HG03575 (cell line): Measurements from ENCODE around the gene GALNT10.

Experiments used
- ATAC-seq: cut with Tn5 transposase; IDR thresholded peaks from one replicate; pipeline ENCODE4 v1.9.1; 2021; ENCODE audit not compliant: unreplicated experiment, insufficient number of reproducible peaks, low FRiP score; ENCODE audit errors: extremely low read depth

GALNT10 gene

DNA sequence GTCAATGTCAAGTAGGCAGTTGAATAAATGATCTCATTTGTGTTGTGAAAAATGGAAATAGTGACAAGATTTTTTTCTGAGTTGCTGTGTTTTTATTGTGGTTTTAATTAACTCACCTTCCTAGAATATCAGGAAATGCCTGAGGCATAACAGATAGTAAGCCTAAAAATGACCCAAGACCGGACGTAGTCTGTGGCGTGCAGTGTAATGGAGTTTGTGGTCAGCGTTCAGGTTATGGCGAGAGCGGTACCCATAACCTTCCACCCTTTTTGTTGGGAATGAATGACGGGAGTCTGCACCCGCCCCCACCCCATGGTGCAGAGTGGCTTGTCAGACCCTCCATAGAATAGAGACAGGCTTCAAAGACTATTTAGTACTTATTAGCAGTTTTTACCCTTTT, 119.3 kb downstream of the GALNT10 start:
- no peak for ATAC-seq

DNA sequence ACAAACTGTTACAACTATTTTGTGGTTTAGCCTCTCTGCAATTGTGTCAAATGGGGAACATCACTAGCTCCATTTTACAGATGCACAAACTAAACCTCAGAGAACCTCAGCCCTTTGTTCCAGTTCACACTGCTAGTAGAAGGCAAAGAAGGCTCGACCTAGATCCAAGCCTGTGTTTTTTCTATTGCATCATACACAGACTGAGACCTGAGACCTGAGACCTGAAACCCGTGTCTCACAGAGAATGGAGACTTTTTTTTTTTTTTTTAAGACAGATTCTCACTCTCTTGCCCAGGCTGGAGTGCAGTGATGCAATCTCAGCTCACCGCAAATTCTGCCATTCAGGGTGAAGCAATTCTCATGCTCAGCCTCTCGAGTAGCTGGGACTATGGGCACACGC, 120.8 kb downstream of the GALNT10 start:
- ATAC-seq, result no peak

DNA sequence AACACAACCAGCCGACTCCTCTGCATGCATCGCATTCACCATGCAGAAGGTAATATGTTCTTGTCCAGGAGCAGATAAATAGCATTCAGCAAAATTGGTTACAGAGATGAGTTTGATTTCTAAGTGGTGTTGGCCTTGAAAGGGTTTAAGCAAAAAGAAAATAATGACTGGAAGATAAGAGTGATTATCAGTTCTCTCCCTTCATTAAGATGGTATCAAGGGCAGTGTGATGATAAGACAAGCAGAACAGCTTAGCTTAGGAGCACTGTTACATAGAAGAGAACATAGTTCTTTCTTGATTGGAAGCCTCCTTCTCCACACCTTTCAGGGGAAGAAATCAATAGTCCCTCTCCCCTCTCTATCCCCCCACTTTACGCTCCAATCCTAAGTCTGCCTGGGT, 121.5 kb downstream of the GALNT10 start:
- ATAC-seq, result no peak

DNA sequence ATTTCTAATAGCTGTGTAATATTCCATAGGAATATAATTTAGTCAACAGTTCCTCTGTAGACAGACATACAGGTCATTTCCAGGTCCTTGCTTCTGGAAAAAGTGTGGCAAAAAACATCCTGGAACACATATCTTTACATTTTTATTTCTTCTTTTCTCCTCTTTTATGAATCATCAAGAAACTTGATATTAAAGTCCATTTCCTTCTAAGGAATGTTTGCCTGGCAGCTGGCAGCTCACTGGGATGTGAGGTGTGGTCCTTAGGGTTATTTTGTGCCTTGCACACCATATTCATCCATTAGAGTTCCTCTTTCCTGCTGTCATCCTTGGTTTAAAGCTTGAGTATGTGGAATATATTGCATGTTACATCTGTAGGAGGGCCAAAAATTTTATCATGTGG, 122.0 kb downstream of the GALNT10 start:
- no peak for ATAC-seq

DNA sequence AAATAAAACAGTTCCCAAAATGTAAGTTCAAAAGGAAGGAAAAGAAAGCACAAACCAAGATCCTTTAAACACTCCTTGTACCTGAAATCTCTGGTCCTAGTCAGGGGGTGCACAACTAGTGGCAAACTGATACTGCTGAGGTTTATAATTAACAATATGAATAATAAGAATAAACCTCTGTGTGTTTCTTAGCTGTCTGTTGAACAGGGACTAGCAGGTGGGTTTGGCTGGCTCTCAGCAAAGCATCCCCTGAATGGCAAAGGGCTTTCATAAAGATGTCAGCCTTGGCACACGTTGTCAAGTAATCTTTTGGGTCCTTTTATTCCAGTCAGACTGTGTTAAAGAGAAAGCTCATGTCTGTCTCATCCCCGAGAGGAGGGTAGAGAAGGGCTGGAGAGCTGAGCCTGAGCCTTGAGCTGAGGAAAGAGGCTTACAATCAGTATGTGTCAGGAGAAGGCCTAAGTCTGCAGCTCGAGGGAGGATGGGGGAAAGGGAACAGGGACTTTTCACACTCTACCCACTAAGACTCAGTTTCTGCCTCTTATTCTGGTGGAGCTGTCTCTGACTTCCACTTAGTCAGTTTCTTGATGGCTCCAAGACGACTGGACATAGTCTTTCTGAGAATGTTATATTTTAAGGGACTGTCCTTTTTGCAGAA, 123.0 kb downstream of the GALNT10 start:
- no peak for ATAC-seq

DNA sequence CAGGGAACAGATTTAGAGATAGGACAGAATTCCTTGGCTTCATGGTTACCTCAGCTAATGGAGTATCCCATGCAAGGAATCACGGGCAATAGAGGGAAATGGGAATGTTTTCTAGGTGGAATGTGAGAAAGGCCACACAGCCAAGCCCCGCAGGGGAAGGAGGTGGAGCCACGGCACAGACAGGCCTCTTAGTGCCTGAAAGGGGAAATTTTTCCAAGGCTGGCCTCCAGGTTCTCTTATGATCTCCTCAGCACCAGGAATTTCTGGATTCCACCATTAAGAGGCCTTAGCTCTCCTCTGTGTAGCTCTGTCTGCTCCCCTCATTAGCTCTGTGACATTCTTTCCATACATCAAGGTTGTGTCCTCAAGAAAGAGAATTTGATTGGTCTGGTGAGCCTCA, 124.7 kb downstream of the GALNT10 start:
- ATAC-seq, result no peak

DNA sequence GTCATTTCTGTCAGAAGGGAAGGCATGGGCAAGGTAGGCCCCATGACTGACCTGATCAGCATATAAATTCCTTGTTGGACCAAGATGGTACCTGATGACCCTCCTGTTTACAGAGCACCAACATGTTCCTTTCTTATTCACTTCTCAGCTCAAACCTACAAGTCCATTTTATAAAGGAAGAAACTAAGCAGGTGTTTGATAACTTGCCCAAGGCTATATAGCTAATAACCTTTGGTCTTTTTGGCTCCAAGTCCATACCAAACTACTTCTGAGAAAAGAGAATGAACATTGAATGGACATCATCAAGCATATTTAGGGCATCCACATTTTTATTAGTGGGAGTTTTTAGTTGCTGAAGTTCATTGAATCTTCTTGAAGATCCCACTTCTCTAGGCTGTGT, 125.2 kb downstream of the GALNT10 start:
- ATAC-seq, result no peak

DNA sequence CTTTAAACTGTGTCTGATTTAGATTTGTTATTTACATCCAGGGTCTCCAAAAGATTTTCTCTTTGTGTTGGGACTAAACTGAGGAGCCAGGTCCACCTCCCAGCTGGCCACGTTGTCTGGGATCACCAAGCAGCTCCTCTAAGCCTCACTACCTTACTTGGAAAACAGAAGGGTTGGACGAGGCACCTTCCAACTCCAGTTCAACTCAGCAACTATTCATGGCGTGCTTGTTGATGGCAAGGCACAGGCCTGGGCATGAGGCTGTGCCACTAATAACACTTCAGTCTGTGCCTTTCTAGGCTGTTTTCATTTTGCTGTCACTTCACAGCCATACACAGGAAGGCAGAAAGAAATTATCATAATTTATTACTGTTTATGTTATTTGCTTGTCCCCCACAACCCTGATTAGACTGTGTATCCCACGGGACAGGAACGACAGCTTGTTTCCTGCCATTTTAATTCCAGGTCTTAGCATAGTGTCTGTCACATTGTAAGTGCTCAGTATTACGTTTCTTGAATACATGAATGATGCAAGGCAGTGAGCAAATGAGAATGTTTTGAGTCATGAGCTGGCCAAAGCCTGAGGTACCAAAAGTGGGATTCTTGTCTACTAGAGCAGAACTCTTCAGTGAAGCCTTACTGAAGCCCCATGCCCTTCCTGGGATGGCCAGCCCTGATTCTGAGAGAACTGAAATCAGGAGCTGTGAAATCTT, 125.8 kb downstream of the GALNT10 start:
- no peak for ATAC-seq

DNA sequence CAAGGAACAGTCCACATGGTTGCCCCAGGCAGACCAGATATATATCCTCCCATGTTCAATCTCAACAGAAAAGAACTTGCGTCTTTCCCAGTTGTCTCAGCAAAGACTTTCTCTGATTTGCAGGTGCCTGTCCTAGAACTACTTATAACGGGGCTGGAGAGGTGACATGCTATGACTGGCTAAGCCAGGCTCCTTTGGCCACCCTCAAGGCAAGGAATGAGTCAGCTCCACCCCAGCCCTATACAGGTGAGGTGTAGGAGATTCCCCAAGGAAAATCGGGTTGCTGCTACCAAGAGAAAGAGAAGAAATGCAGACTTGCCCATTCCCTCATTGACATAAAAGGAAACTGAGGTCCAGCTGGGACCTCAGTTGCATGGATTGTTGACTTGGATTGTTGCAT, 127.4 kb downstream of the GALNT10 start:
- no peak for ATAC-seq

DNA sequence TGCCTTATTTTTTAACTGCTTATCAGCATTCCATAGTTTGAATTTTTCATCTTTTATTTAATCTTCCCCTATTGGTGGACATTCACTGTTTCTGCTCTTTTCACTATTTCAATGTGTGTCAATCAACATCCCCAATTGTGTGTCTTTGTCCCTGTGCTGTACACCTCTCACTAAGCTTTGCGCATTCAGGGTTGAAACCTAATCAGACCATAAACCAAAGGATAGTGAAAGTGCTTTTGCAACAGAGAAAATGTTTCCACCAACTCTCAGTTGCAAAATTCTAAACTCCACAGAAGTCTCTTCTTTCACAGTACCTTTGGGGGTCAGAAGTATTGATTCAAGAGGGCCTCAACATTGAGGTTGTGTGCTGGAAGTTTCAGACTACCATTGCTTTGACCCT, 128.2 kb downstream of the GALNT10 start:
- no peak for ATAC-seq

DNA sequence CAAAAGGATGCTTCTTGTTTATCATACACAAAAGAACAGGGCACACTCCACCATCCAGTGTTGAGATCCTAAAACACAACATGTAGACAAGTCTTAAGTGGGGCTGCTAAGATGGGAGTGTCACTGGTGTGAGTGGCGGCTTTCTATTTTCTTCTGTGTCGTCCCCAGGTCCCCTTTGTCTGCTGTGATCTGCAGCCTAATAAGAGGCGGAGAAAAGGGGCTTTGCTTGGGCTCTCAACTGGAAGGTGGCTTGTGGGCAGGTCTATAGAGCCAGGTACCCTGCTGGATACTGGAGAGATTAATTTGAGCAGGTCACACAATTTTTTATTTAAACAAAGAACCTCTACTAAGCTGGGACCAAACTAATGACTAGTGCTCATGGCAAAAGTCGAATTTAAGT, 129.2 kb downstream of the GALNT10 start:
- no peak for ATAC-seq

DNA sequence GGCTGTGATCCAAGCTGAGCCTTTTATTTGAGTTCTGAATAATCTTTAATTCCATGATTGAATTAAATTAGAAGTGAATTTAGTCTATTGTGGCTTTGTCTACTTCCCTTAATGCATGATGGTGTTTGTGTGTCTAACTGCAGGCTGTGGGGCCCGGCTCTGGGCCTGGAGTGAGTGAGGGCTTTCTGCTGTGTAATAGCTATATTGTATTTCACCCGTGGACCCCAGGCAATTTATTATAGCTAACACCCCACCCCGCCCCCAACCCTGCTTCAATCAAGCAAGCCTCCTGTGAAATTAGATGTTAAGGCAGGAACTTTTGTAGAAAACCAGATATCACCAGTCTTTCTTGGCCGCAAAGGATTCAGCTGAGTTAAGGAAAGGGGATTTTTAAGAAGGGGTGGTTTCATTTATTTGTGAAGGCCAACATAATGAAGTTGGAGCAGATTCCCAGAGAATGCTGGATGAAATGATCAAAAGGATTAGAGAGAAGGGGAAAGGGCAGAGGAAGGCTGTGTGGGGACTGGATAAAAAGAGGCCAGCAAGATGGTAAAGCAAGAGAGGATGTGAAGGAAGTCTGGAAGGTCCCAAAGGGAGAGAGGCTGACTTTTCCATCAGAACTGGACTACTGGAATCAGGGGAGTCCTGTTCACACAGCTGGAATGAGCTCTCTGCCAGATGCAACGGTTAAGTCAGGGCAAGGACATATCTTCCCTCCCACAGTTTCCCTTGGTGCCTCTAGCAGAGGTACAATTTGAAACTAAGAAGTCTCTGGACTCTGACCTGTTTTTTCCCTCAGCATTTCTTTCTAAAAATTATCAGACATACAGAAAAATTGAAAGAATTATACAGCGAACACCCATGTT, 129.9 kb downstream of the GALNT10 start:
- ATAC-seq, result no peak

DNA sequence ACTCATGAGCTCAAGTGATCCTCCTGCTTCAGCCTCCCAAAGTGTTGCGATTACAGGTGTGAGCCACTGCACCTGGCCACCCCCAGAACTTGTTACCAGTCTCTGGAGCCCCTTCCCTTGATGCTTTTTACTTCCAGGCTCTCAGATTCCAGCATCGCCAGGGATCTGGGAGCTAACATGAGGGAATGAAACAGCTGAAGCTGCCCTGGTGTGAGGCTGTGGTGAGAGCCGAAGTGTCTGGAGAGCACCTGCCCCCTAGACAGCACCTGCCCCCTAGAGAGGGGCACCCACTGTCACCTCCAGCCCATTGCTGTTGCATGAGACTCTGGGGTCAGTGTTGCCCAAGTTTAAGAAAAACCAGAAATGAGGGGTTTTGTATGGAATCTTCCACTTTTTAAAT, 131.0 kb downstream of the GALNT10 start:
- ATAC-seq, result no peak

DNA sequence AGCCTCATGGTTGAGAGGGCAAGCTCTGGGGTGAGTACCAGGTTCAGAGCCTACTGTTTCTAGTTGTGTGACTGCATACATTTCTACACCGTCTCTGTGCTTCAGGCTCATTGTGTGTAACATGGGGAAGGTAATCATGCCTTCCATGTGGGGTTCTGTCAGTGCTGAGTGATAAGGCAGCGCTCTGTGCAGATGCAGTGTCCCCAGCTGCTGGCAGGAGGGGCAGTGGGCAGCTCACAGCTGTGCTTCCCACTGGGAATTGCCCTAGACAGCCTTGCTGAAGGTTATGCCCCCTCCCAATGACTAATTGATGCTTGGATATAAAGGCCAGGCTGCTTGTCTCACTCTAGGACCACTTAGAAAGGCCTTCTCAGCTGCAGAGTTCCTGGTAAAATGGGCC, 133.5 kb downstream of the GALNT10 start:
- no peak for ATAC-seq

DNA sequence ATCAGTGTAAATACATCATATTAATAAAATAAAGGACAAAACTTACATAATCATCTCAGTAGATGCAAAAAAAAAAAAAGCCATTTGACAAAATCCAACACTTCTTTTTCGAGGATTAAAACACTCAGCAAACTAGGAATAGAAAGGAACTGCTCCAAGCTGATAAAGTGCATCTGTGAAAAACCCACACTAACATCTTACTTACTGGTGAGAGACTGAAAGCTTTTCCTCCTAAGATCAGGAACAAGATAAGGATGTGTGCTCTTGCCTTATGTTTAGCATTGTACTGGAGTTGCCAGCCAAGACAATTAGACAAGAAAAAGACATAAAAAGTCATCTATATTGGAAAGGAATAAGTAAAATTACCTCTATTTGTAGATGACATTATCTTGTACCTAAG, 135.0 kb downstream of the GALNT10 start:
- ATAC-seq, result no peak

DNA sequence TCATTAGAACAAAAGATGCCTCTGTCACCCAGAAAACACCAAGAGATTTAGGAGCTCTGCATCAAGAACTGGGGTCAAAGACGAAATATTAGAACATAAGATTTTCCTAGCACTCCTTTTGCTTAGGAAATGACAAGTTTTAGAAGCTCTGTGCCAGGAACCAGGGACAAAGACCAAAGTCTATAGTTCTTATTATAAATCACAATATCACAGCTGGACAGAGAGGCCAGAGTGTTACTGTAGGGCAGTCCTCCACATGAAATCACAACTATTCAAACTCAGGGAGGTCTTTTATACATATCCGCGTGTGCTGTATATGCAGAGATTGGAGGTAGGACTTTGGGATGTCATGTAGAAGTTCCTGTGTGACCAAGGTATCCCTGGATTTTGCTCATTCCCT, 138.5 kb downstream of the GALNT10 start:
- no peak for ATAC-seq

DNA sequence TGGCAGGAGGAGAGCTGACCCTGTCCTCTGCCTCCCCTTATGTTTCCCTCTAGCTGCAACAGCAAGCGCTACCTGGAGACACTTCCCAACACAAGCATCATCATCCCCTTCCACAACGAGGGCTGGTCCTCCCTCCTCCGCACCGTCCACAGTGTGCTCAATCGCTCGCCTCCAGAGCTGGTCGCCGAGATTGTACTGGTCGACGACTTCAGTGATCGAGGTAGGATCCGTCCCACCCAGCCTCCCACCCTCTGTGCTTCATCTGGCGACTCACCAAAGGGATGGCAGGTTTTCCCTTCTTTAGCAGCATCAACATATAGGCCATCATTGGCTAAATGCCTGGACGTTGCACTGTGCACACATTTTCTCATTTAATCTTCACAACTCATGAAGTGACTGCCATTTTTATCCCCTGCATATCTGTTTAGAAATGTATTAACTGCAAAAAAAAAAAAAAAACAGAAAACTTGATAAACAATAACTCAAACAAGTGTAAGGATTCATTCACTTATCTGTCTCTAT, 139.0 kb downstream of the GALNT10 start:
- ATAC-seq, result no peak

DNA sequence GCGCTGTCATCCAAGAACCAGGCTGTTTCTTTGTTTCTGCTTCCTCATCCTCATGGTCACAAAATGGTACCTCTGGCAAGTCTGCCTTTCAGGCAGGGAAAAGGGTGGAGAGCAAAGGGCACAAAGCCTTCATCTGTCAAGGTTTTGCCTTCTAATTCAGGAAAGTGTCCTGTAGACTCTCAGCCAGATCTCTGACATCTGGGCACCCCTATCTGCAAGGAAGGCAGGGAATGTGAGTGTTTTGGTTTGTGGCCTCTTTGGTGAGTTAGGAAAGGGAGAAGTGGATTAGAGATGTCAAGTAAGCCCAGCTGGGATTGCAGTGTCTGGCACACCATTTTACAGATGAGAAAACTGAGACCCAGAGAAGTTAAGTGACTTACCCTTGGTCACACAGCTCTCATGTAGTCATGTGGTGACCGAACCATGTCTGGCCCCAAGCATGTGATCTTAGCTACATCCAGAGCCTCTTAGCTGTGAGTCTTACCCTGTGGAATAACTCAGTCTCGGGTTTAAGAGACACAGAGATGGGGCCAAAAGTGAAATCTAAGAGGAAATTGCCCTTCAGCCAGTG, 139.6 kb downstream of the GALNT10 start:
- no peak for ATAC-seq

DNA sequence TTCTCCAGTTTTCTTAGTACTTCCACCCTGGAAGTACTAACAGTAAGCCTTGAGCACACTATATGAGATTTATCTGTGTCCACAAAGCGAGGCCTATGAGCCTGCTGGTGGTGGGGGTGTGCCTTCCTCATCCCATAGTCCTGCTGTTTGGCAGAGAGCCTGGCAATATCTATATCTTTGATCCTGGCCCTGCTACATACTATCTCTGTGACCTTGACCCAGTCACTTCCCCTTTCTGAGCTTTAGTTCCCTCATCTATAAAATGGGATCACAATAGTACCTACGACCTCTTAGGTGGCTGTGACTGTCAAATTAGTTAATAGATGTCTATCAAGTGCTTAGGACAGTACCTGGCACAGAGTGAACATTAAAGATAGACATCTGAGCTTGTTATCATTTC, 140.7 kb downstream of the GALNT10 start:
- no peak for ATAC-seq

DNA sequence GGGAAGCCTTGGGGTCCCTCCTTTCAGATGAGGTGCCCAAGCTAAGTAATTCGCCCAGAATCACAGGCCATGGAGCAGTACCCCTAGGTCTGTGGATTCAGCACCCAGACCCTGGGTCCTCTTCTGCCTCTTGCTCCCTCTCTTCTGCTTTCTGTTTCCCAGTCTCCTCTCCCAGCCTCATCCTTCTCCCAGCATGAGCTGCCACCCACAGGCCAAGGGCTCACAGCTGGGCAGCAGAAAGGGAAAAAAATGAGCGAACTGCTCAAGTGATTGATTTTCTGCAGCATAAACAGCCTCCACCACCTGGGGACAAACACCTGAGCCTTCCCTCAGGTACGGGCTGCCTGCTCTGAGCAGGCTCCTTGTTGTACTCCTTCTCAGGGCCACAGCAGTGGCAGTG, 141.4 kb downstream of the GALNT10 start:
- no peak for ATAC-seq
